Measurements from ENCODE around the gene ISOC2.

GRCh38 chr19:55481148-55481793 lies 19.8 kb upstream of the ISOC2 start:
- TF ChIP-seq CTCF (IDR thresholded peaks at IDR 0.05; ENCODE audit: low read length) (no peak), EZH2 (IDR thresholded peaks at IDR 0.05; ENCODE audit: borderline replicate concordance, low read length) (no peak)

Measured in OCI-LY1 (cell line).